ENCODE results near the gene XIRP1. TPM values are rescaled to one million over a fixed set of nuclear protein-coding genes. Genes with fewer than 3 reads are reported as not detected.

XIRP1 gene
- total RNA-seq, 2 experiments from 2014 or later, result not detected

GRCh38 chr3:39180546-39181346 lies 11.6 kb downstream of the XIRP1 start:
- Histone ChIP-seq H3K79me2 (ENCODE audit: insufficient read depth, low read depth, low read length) (no peaks in the 10 kb centered on the region), H3K36me3 (ENCODE audit: insufficient read depth, low read length) (no peaks in the 10 kb centered on the region), H3K9me3 (ENCODE audit: low read length) (no peaks in the 10 kb centered on the region), H2AFZ (ENCODE audit: low read length) (peak overlapping the region; percentile 43; the same call in 1 of the 2 replicates), H3K27ac (ENCODE audit: low read depth, low read length, poor library complexity, severe bottlenecking) (no peak overlapping the region), H3K4me2 (ENCODE audit: low read length) (peak overlapping the region; percentile 65), H4K20me1 (ENCODE audit: insufficient read depth, low read length) (no peaks in the 10 kb centered on the region), H3K9me2 (ENCODE audit: insufficient read depth, low read length) (no peaks in the 10 kb centered on the region), H3K4me1 (ENCODE audit: insufficient read depth, low read length, poor library complexity, severe bottlenecking) (peaks cover 30% of the 10 kb centered on the region), H3K4me3 (ENCODE audit: low read depth, low read length, poor library complexity, severe bottlenecking) (peak overlapping the region; percentile 55)
- ChIA-PET CTCF (ENCODE audit: unreplicated experiment) (no interaction called here), POLR2A (interaction anchor here (0.6 kb wide), 1 partner anchor 32 kb away, joined by 3 read pairs; no protein-coding TSS in a partner anchor)
- no TSS peak for BruUV-seq (replicated peaks)
- intact Hi-C loops (cut with micrococcal nuclease; ENCODE audit: unreplicated experiment), result loop anchor here (1.0 to 5.0 kb wide), 4 partner anchors 32 to 93 kb away; no protein-coding TSS in a partner anchor
- TF ChIP-seq CTCF (conservative IDR thresholded peaks at IDR 0.05; ENCODE audit: low read length) (no peak), EZH2phosphoT487 (IDR thresholded peaks at IDR 0.05; ENCODE audit: borderline replicate concordance, low read depth, low read length) (no peak)
- DNase-seq (ENCODE audit: low spot score), result peak; percentile 67

DNA sequence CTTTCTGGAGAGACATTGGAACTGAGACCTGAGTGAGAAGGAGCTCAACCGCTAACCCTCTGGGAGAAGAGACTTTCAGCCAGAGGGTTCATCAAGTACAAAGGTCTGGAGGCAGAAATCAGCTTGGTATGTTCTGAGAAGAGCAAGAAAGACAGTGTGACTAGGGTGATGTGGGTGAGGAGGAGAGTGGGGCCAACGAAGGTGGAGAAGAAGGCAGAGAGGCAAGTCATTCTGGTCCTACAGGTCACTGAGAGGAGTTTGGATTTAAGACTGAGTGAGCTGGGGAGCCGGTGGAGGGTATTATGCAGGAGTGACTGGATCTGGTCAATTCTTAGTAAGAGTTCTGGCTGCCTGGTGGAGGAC lies 12.2 kb downstream of the XIRP1 start:
- H3K27ac ChIP-seq (ENCODE audit: low read depth, low read length, poor library complexity, severe bottlenecking), result no peak overlapping the region
- POLR2A ChIA-PET, result interaction anchor here (1.0 kb wide), 1 partner anchor 71 kb away, joined by 3 read pairs; no protein-coding TSS in a partner anchor

More for the DNA sequence above, 12.2 kb downstream of the XIRP1 start:
- no peaks in the 10 kb centered on the region for H3K79me2 ChIP-seq (ENCODE audit: insufficient read depth, low read depth, low read length)
- peak overlapping the region; percentile 65; the same call in 1 of the 2 replicates for H3K4me2 ChIP-seq (ENCODE audit: low read length)
- TF ChIP-seq CTCF (conservative IDR thresholded peaks at IDR 0.05; ENCODE audit: low read length), result no peak
- TF ChIP-seq EZH2phosphoT487 (IDR thresholded peaks at IDR 0.05; ENCODE audit: borderline replicate concordance, low read depth, low read length), result no peak
- H3K4me3 ChIP-seq (ENCODE audit: low read depth, low read length, poor library complexity, severe bottlenecking), result no peak overlapping the region
- H3K9me2 ChIP-seq (ENCODE audit: insufficient read depth, low read length), result no peaks in the 10 kb centered on the region
- H3K9me3 ChIP-seq (ENCODE audit: low read length), result no peaks in the 10 kb centered on the region
- DNase-seq (ENCODE audit: low spot score), result no peak
- H3K4me1 ChIP-seq (ENCODE audit: insufficient read depth, low read length, poor library complexity, severe bottlenecking), result peaks cover 30% of the 10 kb centered on the region
- H4K20me1 ChIP-seq (ENCODE audit: insufficient read depth, low read length), result no peaks in the 10 kb centered on the region
- CTCF ChIA-PET (ENCODE audit: unreplicated experiment), result no interaction called here
- no TSS peak for BruUV-seq (replicated peaks)
- H3K36me3 ChIP-seq (ENCODE audit: insufficient read depth, low read length), result no peaks in the 10 kb centered on the region
- intact Hi-C loops (cut with micrococcal nuclease; ENCODE audit: unreplicated experiment), result loop anchor here (2.0 to 5.0 kb wide), 3 partner anchors 53 to 93 kb away; no protein-coding TSS in a partner anchor
- peak overlapping the region; percentile 43; the same call in 1 of the 2 replicates for H2AFZ ChIP-seq (ENCODE audit: low read length)
